Activated CD8-positive, alpha-beta T cell treated with anti-CD3 and anti-CD28 coated beads for 36 hours (primary cell): ENCODE measurements around the gene CACNG1. TPM values are rescaled to one million over a fixed set of nuclear protein-coding genes. Genes with fewer than 3 reads are reported as not detected.

Experiments used
- ATAC-seq: fragments of 200-7000 bp; cut with Tn5 transposase; one replicate; pipeline ENCODE4 v1.10.0; 2021; ENCODE audit warnings: mild to moderate bottlenecking, moderate library complexity
- CTCF ChIA-PET: fragments of 350-600 bp; sonication (Branson Sonifier 250); formaldehyde crosslinking; loops from one replicate; lab custom pipeline; 2021; ENCODE audit warnings: antibody characterized with exemption; lab: Charles Lee
- POLR2A ChIA-PET: fragments of 350-600 bp; sonication (Branson Sonifier 250); formaldehyde crosslinking; loops from one replicate; lab custom pipeline; 2021; ENCODE audit warnings: antibody characterized with exemption; lab: Charles Lee
- DNase-seq: peaks from one replicate; pipeline ENCODE4 v3.0.0-alpha.2; 2020
- H3K27ac Mint-ChIP-seq: one replicate; pipeline ENCODE4 v1.8.0; 2021; ENCODE audit warnings: mild to moderate bottlenecking, mixed read lengths
- H3K27me3 Mint-ChIP-seq: one replicate; pipeline ENCODE4 v1.8.0; 2021; ENCODE audit warnings: mixed read lengths
- H3K36me3 Mint-ChIP-seq: one replicate; pipeline ENCODE4 v1.8.0; 2021; ENCODE audit warnings: low read depth, mixed read lengths
- H3K4me1 Mint-ChIP-seq: one replicate; pipeline ENCODE4 v1.8.0; 2021; ENCODE audit warnings: low read depth, mixed read lengths
- H3K4me3 Mint-ChIP-seq: one replicate; pipeline ENCODE4 v1.8.0; 2021; ENCODE audit warnings: mild to moderate bottlenecking, moderate library complexity, mixed read lengths
- H3K9me3 Mint-ChIP-seq: one replicate; pipeline ENCODE4 v1.8.0; 2021; ENCODE audit warnings: mixed read lengths
- CTCF ChIP-seq: fragments of 200-600 bp; IDR thresholded peaks from one replicate; pipeline ENCODE4 v1.8.0; 2022; ENCODE audit warnings: antibody characterized with exemption, mild to moderate bottlenecking
- intact Hi-C: fragments of 100-400 bp; cut with micrococcal nuclease; formaldehyde crosslinking; loops from one replicate; pipeline ENCODE4 v1.10.0; 2022
- total RNA-seq, 2 experiments: library from RNA; stranded (reverse); gene quantifications; one replicate each; pipeline ENCODE4 v1.2.3, GENCODE V29; 2021

CACNG1 gene
- total RNA-seq, 2 experiments from 2014 or later = not detected

- ATAC-seq (peak; percentile 43), DNase-seq (no peak)
- no peak for TF ChIP-seq CTCF
- intact Hi-C loops = no loop called here
- Mint-ChIP-seq H3K36me3 (peaks cover 13% of the 10 kb centered on the region), H3K9me3 (no peaks in the 10 kb centered on the region), H3K4me3 (no peak overlapping the region), H3K4me1 (peaks cover 17% of the 10 kb centered on the region), H3K27ac (no peak overlapping the region), H3K27me3 (no peaks in the 10 kb centered on the region)
- ChIA-PET CTCF (interaction anchor here (1.0 to 2.6 kb wide), 3 partner anchors 10 to 192 kb away, joined by 3 to 11 read pairs (median 4); no protein-coding TSS in a partner anchor), POLR2A (interaction anchor here (0.6 to 1.1 kb wide), 2 partner anchors 12 to 21 kb away, joined by 3 to 4 read pairs; no protein-coding TSS in a partner anchor)
These were observed 36.5 kb downstream of the CACNG1 start for GRCh38 chr17:67080804-67081203.

GRCh38 chr17:67082107-67082506, 37.8 kb downstream of the CACNG1 start:
- no peak for DNase-seq
- Mint-ChIP-seq H3K27ac (peak overlapping the region; percentile 72), H3K36me3 (peaks cover 16% of the 10 kb centered on the region), H3K4me1 (peaks cover 17% of the 10 kb centered on the region), H3K4me3 (no peak overlapping the region), H3K9me3 (no peaks in the 10 kb centered on the region), H3K27me3 (no peaks in the 10 kb centered on the region)
- ATAC-seq = peak; percentile 74
- CTCF ChIA-PET = interaction anchor here (0.7 to 2.6 kb wide), 7 partner anchors 11 to 140 kb away, joined by 3 to 11 read pairs (median 3); no protein-coding TSS in a partner anchor
- no peak for TF ChIP-seq CTCF
- POLR2A ChIA-PET = interaction anchor here (1.1 kb wide), 1 partner anchor 14 kb away, joined by 4 read pairs; no protein-coding TSS in a partner anchor
- intact Hi-C loops = no loop called here

- Mint-ChIP-seq H3K4me1 (peaks cover 24% of the 10 kb centered on the region), H3K9me3 (no peaks in the 10 kb centered on the region), H3K27me3 (no peaks in the 10 kb centered on the region), H3K27ac (no peak overlapping the region), H3K36me3 (peaks cover 14% of the 10 kb centered on the region), H3K4me3 (no peak overlapping the region)
- TF ChIP-seq CTCF = no peak
- ChIA-PET CTCF (no interaction called here), POLR2A (no interaction called here)
- intact Hi-C loops = no loop called here
- DNase-seq = no peak
- no peak for ATAC-seq
These were observed 41.1 kb downstream of the CACNG1 start for GRCh38 chr17:67085406-67085805.

GRCh38 chr17:67088639-67089038, 44.3 kb downstream of the CACNG1 start:
- no peak for ATAC-seq
- Mint-ChIP-seq H3K4me1 (peaks cover 19% of the 10 kb centered on the region), H3K4me3 (no peak overlapping the region), H3K36me3 (peaks cover 15% of the 10 kb centered on the region), H3K27me3 (no peaks in the 10 kb centered on the region), H3K27ac (no peak overlapping the region), H3K9me3 (no peaks in the 10 kb centered on the region)
- no peak for TF ChIP-seq CTCF
- ChIA-PET POLR2A (no interaction called here), CTCF (no interaction called here)
- intact Hi-C loops = no loop called here
- DNase-seq = no peak

- H3K36me3 Mint-ChIP-seq = peaks cover 19% of the 10 kb centered on the region
These were observed 46.0 kb downstream of the CACNG1 start for GRCh38 chr17:67090341-67090740.

More at GRCh38 chr17:67090341-67090740, 46.0 kb downstream of the CACNG1 start:
- intact Hi-C loops = no loop called here
- ATAC-seq (no peak), DNase-seq (no peak)
- Mint-ChIP-seq H3K4me3 (no peak overlapping the region), H3K27ac (no peak overlapping the region), H3K9me3 (no peaks in the 10 kb centered on the region), H3K27me3 (no peaks in the 10 kb centered on the region), H3K4me1 (peaks cover 24% of the 10 kb centered on the region)
- no peak for TF ChIP-seq CTCF
- CTCF ChIA-PET = no interaction called here
- POLR2A ChIA-PET = no interaction called here
